K562 (cell line): ENCODE results near the gene ADM5. TPM values are rescaled to one million over a fixed set of nuclear protein-coding genes. Genes with fewer than 3 reads are reported as not detected.

Experiments used
- CBX5 ChIP-seq: IDR thresholded peaks from 2 replicates; pipeline ENCODE4 v1.6.1; 2014; ENCODE audit warnings: low read depth, borderline replicate concordance
- CCNT2 ChIP-seq: IDR thresholded peaks from 2 replicates; pipeline ENCODE4 v1.6.1; 2011; ENCODE audit warnings: borderline replicate concordance, low read depth, mild to moderate bottlenecking, moderate library complexity, mixed read lengths, low read length; ENCODE audit not compliant: insufficient read length; ENCODE audit errors: extremely low read depth
- HSF4 ChIP-seq: fragments of 250-450 bp; sonication (Bioruptor Pico); IDR thresholded peaks from 2 replicates; pipeline ENCODE4 v2.1.2; 2022; ENCODE audit warnings: mild to moderate bottlenecking, moderate library complexity, borderline replicate concordance
- MCM5 ChIP-seq: fragments of 450-650 bp; IDR thresholded peaks from 2 replicates; pipeline ENCODE4 v1.6.1; 2016; ENCODE audit warnings: low read depth
- NEUROD1 ChIP-seq: fragments of 150-350 bp; IDR thresholded peaks from 2 replicates; pipeline ENCODE4 v1.6.1; 2014; ENCODE audit warnings: borderline replicate concordance, low read length, low read depth; ENCODE audit not compliant: partially characterized antibody
- POLR2H ChIP-seq: IDR thresholded peaks from 2 replicates; pipeline ENCODE4 v1.6.1; 2016; ENCODE audit warnings: missing genetic modification characterization, low read depth, mild to moderate bottlenecking, control low read depth, missing compliant biosample characterization, moderate library complexity
- RHOXF2B ChIP-seq: fragments of 250-450 bp; sonication (Bioruptor Pico); conservative IDR thresholded peaks from 2 replicates; pipeline ENCODE4 v1.5.1; 2021
- SETDB1 ChIP-seq: IDR thresholded peaks from one replicate; pipeline ENCODE4 v1.6.1; 2012; ENCODE audit warnings: low read length, control low read depth, inconsistent platforms
- SMARCB1 ChIP-seq: IDR thresholded peaks from 2 replicates; pipeline ENCODE4 v1.6.1; 2011; ENCODE audit warnings: improper control_type of control experiment, low read depth; ENCODE audit not compliant: insufficient read length
- XRCC4 ChIP-seq: IDR thresholded peaks from one replicate; pipeline ENCODE4 v1.6.1; 2011; ENCODE audit not compliant: insufficient read depth, insufficient read length; ENCODE audit errors: extremely low read depth
- ZC3H11A ChIP-seq: IDR thresholded peaks from 2 replicates; pipeline ENCODE4 v1.6.1; 2012; ENCODE audit warnings: low read depth, low read length, improper control_type of control experiment
- ZNF239 ChIP-seq: fragments of 250-450 bp; sonication (Bioruptor Pico); IDR thresholded peaks from 2 replicates; pipeline ENCODE4 v1.4.0; 2020; ENCODE audit warnings: mild to moderate bottlenecking
- ZNF3 ChIP-seq: fragments of 250-450 bp; sonication (Bioruptor Pico); IDR thresholded peaks from 2 replicates; pipeline ENCODE4 v1.5.0; 2021; ENCODE audit warnings: mild to moderate bottlenecking, moderate library complexity
- polyA plus RNA-seq, 8 experiments: library from polyadenylated mRNA; depleted of rRNA in 4 of 8; stranded (reverse) in 5 of 8; unstranded in 3 of 8; fragments of >200 nt; fragmentation: Nextera tagmentation in 2 of 8; fragmentation: Illumina TruSeq in 1 of 8; extraction: Ambion mirVana in 2 of 8; extraction: Trizol in 1 of 8; gene quantifications; 2 replicates each; pipeline versions ENCODE4 v1.2.1 to v1.2.3, GENCODE V29; 2011 to 2014; ENCODE audit warnings: inconsistent platforms in 1 of 8, missing spikeins in 1 of 8
- total RNA-seq, 7 experiments: library from RNA; depleted of rRNA in 6 of 7; stranded (reverse); fragments of >200 nt in 6 of 7; fragmentation: Illumina TruSeq in 2 of 7; extraction: Trizol in 2 of 7; gene quantifications; 2 replicates each; pipeline versions ENCODE4 v1.2.1 to v1.2.3, GENCODE V29; 2011 to 2021; ENCODE audit warnings: low replicate concordance in 1 of 7
- TF ChIP-seq, protein P1 (sequence below): fragments of 450-650 bp; IDR thresholded peaks from 2 replicates; pipeline ENCODE4 v1.6.1; 2016; ENCODE audit warnings: missing biosample characterization, missing genetic modification characterization
- TF ChIP-seq, protein P2 (sequence below), 2 experiments: fragments of 450-650 bp; conservative IDR thresholded peaks; 2 replicates each; pipeline ENCODE4 v1.6.1; 2017; ENCODE audit warnings: mild to moderate bottlenecking in 2 of 2, moderate library complexity in 2 of 2
- TF ChIP-seq, protein P3 (sequence below): IDR thresholded peaks from 3 replicates; pipeline ENCODE4 v1.6.1; 2011; ENCODE audit warnings: borderline replicate concordance, mild to moderate bottlenecking, moderate library complexity; ENCODE audit not compliant: insufficient read length; ENCODE audit errors: extremely low read depth

The ADM5 gene
- total and polyA plus RNA-seq, 9 of the 15 experiments (the other 6 are each of a cell fraction or from before 2014, with no cell fraction given), result 0.13 to 8.4 (median 2.0) TPM; not detected in 1

DNA sequence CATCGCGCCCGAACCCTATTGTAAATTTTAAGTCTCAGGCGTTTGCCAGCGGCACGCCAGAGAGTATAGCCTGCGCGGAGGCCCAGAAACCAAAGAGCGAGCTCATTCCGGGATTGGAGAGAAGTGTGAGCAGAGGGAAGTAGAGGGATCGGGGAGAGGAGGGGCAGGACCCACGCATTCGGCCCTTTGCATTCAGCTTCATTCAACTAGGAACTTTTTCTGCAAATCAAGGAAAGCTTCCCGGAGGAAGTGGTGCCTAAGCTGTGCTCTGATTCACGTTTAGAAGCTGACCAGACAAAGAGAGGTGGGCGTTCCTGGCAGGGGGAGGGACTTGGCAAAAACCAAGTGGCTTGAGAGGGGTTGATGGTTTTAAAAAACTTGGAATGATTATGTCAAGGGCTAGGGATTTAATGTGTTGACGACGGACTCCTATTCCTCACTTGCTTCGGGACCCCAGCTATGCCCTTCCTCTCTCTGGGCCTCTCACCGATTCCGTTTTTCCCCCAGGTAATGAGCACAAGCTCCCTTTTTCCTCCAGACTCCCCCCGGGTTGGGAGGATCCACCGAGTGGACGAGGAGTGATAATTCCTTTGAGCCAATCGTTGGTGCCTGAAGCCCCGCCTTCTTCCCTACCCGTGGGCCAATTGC is 13.1 kb upstream of the ADM5 start (continued):
- TF ChIP-seq, protein P1, sequence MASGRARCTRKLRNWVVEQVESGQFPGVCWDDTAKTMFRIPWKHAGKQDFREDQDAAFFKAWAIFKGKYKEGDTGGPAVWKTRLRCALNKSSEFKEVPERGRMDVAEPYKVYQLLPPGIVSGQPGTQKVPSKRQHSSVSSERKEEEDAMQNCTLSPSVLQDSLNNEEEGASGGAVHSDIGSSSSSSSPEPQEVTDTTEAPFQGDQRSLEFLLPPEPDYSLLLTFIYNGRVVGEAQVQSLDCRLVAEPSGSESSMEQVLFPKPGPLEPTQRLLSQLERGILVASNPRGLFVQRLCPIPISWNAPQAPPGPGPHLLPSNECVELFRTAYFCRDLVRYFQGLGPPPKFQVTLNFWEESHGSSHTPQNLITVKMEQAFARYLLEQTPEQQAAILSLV (tag), result no peak
- TF ChIP-seq, protein P2, sequence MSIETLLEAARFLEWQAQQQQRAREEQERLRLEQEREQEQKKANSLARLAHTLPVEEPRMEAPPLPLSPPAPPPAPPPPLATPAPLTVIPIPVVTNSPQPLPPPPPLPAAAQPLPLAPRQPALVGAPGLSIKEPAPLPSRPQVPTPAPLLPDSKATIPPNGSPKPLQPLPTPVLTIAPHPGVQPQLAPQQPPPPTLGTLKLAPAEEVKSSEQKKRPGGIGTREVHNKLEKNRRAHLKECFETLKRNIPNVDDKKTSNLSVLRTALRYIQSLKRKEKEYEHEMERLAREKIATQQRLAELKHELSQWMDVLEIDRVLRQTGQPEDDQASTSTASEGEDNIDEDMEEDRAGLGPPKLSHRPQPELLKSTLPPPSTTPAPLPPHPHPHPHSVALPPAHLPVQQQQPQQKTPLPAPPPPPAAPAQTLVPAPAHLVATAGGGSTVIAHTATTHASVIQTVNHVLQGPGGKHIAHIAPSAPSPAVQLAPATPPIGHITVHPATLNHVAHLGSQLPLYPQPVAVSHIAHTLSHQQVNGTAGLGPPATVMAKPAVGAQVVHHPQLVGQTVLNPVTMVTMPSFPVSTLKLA (conservative IDR thresholded peaks at IDR 0.05), result peak; percentile 62 to 63; a peak in 2 of 4 replicates
- TF ChIP-seq MCM5, result no peak
- no peak for TF ChIP-seq CCNT2
- TF ChIP-seq SETDB1, result no peak
- TF ChIP-seq ZC3H11A, result no peak
- 0 out of 2 replicates have a peak, but pooled peaks have one; percentile 60 for TF ChIP-seq POLR2H
- no peak for TF ChIP-seq XRCC4
- no peak for TF ChIP-seq CBX5
- no peak for TF ChIP-seq RHOXF2B (CRISPR knock-in tag)
- no peak for TF ChIP-seq ZNF239 (CRISPR knock-in tag)
- TF ChIP-seq HSF4 (CRISPR knock-in tag), result no peak
- TF ChIP-seq, protein P3, sequence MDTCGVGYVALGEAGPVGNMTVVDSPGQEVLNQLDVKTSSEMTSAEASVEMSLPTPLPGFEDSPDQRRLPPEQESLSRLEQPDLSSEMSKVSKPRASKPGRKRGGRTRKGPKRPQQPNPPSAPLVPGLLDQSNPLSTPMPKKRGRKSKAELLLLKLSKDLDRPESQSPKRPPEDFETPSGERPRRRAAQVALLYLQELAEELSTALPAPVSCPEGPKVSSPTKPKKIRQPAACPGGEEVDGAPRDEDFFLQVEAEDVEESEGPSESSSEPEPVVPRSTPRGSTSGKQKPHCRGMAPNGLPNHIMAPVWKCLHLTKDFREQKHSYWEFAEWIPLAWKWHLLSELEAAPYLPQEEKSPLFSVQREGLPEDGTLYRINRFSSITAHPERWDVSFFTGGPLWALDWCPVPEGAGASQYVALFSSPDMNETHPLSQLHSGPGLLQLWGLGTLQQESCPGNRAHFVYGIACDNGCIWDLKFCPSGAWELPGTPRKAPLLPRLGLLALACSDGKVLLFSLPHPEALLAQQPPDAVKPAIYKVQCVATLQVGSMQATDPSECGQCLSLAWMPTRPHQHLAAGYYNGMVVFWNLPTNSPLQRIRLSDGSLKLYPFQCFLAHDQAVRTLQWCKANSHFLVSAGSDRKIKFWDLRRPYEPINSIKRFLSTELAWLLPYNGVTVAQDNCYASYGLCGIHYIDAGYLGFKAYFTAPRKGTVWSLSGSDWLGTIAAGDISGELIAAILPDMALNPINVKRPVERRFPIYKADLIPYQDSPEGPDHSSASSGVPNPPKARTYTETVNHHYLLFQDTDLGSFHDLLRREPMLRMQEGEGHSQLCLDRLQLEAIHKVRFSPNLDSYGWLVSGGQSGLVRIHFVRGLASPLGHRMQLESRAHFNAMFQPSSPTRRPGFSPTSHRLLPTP, result peak; percentile 80
- no peak for TF ChIP-seq NEUROD1
- TF ChIP-seq ZNF3, result no peak
- no peak for TF ChIP-seq SMARCB1
